NCI-H128 (cell line): Measurements from ENCODE around the gene NR1H2.

Source experiments
- DNase-seq: peaks from one replicate; lab custom pipeline; 2025; ENCODE audit not compliant: unreplicated experiment; lab: John Stamatoyannopoulos, UW

Gene NR1H2

DNA sequence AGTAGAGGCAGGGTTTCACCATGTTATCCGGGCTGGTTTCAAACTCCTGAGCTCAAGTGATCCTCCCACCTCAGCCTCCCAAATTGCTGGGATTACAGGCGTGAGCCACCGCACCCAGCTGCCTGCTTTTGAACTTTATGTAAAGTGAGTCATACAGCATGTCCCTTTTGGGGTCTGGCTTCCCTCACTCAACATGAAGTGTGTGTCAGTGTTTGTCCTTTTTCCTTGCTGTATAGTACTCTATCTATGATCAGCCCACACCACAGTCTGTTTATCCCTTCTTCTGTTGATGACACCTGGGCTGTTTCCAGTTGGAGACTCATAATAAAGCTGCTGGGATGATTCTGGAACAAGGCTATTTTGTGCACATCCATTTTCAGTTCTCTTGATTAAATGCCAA is 44.6 kb downstream of the NR1H2 start:
- no peak for DNase-seq

DNA sequence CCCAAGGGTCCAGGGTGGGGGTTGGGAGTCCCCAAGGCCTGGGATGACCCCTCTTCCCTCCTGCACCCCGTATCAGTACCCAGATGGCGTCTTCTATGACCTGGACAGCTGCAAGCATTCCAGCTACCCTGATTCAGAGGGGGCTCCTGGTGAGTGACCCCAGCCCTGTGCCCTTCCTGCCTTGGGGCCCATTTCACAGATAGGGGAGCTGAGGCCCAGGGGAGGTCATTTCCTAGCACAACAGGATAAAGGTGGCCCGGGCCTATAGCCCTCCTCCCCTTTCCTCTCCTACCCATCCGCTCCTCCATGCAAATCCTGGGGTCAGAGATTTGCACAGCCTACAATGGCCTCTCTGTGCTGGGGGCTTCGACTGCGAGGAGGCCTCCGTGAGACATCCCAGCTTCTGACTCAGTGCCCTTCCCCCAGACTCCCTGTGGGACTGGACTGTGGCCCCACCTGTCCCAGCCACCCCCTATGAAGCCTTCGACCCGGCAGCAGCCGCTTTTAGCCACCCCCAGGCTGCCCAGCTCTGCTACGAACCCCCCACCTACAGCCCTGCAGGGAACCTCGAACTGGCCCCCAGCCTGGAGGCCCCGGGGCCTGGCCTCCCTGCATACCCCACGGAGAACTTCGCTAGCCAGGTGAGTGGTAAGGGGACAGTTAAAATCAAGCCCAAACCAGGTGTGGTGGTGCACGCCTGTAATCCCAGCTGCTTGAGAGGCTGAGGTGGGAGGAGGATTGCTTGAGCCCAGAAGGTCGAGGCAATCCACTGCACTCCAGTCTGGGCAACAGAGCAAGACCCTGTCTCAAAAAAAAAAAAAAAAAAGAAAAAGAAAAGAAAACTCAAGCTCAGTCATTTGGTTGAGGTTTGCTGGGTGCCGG is 46.4 kb downstream of the NR1H2 start:
- DNase-seq = no peak

- DNase-seq = no peak
Observed at GRCh38 chr19:50423279-50424113, 47.2 kb downstream of the NR1H2 start.

DNA sequence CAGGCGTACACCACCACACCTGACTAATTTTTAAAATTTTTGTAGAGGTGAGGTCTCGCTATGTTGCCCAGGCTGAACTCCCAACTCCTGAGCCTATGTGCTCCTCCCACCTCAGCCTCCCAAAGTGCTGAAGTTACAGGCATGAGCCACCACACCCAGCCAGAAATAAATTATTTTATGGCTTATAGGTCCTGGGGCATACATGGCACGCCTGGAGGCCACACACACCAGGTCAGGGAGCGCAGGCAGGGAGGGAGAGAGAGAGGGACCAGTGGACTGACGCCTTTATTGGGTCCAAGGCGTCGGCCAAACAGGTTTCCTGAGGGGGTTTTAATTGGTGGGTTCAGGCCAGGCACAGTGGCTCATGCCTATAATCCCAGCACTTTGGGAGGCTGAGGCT is 49.3 kb downstream of the NR1H2 start:
- no peak for DNase-seq

DNA sequence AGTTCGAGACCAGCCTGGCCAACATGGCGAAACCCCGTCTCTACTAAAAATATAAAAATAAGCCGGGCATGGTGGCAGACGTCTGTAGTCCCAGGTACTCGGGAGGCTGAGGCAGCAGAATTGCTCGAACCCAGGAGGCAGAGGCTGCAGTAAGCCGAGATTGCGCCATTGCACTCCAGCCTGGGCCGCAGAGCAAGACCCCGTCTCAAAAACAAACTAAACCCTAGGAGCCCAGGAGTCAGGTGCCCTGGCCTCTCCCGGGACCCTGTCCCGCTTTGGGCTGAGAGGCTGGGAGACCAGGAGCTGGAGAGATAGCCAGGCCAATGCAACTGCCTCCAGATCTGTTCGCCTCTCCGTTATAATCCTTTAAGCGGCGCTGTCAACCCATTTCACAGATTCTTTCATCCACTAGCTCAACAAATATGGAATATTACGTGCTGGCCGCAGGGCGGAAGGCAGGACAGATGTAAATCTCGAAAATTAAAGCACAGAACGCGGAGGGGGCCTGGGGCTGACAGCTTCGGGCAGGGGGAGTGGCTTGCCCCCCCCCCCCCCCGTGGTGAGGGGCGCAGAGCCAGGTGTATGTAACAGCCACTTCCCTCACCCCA is 51.2 kb downstream of the NR1H2 start:
- no peak for DNase-seq

DNA sequence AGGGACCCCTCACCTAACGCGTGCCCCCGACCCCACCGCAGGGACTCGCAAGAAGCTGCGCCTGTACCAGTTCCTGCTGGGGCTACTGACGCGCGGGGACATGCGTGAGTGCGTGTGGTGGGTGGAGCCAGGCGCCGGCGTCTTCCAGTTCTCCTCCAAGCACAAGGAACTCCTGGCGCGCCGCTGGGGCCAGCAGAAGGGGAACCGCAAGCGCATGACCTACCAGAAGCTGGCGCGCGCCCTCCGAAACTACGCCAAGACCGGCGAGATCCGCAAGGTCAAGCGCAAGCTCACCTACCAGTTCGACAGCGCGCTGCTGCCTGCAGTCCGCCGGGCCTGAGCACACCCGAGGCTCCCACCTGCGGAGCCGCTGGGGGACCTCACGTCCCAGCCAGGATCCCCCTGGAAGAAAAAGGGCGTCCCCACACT is 51.8 kb downstream of the NR1H2 start:
- no peak for DNase-seq

- DNase-seq = no peak
Observed at GRCh38 chr19:50428772-50429463, 52.7 kb downstream of the NR1H2 start.

DNA sequence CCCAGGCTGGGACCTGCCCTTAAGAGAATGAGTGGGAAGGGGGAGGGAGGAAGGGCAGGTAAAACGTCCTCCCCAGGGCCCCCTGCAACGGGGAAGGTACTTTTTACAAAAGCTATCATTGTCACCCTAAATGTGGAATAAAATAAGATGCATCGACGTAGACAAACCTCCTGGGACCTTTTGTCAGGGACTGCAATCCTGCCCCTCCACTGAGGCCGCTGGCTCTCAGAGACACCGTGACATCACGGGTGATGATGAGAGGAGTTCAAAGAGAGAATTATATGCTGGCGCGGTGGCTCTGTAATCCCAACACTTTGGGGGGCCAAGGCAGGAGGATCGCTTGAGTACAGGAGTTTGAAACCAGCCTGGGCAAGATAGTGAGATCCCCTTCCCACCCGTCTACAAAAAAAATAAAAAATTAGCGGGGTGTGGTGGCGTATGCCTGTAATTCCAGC is 54.7 kb downstream of the NR1H2 start:
- no peak for DNase-seq

GRCh38 chr19:50431343-50432220 is 55.3 kb downstream of the NR1H2 start:
- DNase-seq = peak; percentile 61

DNA sequence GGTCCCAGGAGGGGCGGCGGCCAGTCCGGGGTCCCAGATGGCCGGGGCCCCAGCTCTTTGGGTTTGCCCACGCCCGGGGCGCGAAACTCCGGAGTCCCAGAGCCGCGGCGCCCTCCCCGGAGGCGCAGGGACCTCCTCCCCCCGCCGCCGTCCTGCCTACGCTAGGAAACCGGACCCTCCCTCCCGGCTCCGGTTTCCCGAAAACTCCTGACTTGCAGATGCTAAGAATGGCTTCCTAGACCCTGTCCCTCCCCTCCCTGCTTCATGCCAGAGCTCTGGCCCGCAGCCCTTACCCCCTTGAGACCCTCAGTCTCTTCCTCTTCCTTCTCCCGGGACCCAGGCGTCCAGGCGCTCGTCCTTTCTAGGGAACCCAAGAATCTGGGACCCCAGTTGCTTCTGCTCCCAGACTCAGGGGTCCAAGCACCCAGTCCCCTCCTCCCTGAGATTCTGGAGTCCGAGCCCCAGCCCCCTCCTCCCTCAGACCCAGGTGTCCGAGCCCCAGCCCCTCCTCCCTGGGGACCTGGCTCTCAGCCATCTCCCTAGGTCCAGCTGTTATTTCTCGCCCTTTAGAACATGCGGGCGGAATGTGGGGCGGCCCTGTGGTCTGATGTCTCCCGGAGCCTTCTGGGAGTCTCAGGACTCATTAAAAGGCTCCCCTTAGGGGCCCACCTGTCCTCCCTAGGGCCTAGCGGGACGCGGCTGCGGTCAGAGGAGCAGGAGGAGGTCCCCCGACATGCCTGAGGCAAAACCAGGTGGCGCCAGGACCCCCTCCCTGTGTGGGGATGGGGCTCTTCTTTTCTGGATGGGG is 56.2 kb downstream of the NR1H2 start, which contains the start of gene MYBPC2:
TSS of gene MYBPC2 (plus strand) at position 672 of the 808 bp plus-strand sequence. CDS start at position 734, 62 bp downstream.
- DNase-seq = no peak
